Upper lobe of left lung (tissue), 6 donors: ENCODE measurements around the gene EVC2. TPM values are rescaled to one million over a fixed set of nuclear protein-coding genes. Genes with fewer than 3 reads are reported as not detected.

Source experiments
- ATAC-seq, 2 donors: fragments of 200-7000 bp; cut with Tn5 transposase; one replicate each; pipeline ENCODE4 v1.9.1; 2022; ENCODE audit warnings: mild to moderate bottlenecking in 2 of 2, moderate library complexity in 2 of 2; ENCODE audit not compliant: low FRiP score in 2 of 2
- DNase-seq, 2 donors: peaks; one replicate each; pipeline ENCODE4 v3.0.0-alpha.2; 2019 to 2020
- H3K27ac ChIP-seq, 4 donors: fragments of 200-600 bp; sonication (generic); one replicate each; pipeline ENCODE4 v1.5.1; 2016 to 2019
- H3K27me3 ChIP-seq, 4 donors: fragments of 200-600 bp; sonication (generic); one replicate each; pipeline ENCODE4 v1.5.1; 2017 to 2019
- H3K36me3 ChIP-seq, 4 donors: fragments of 200-600 bp; sonication (generic); one replicate each; pipeline ENCODE4 v1.5.1; 2016 to 2019
- H3K4me1 ChIP-seq, 4 donors: fragments of 200-600 bp; sonication (generic); one replicate each; pipeline ENCODE4 v1.5.1; 2018 to 2019
- H3K4me3 ChIP-seq, 4 donors: fragments of 200-600 bp; sonication (generic); one replicate each; pipeline ENCODE4 v1.5.1; 2017 to 2019; ENCODE audit warnings: mild to moderate bottlenecking in 2 of 4, moderate library complexity in 1 of 4
- H3K9me3 ChIP-seq, 4 donors: fragments of 200-600 bp; sonication (generic); one replicate each; pipeline ENCODE4 v1.5.1; 2018 to 2019
- CTCF ChIP-seq, 6 experiments: fragments of 450-650 bp in 4 of 6; fragments of 200-600 bp in 2 of 6; sonication (generic) in 2 of 6; IDR thresholded peaks; one replicate each; pipeline ENCODE4 v1.5.1; 2016 to 2019; ENCODE audit warnings: antibody characterized with exemption in 6 of 6
- EP300 ChIP-seq, 4 donors: sonication (generic); formaldehyde crosslinking; IDR thresholded peaks; one replicate each; pipeline ENCODE4 v1.5.1; 2017; ENCODE audit warnings: antibody characterized with exemption in 4 of 4, control low read depth in 2 of 4
- POLR2A ChIP-seq, 4 donors: fragments of 450-650 bp; IDR thresholded peaks; one replicate each; pipeline ENCODE4 v1.5.1; 2016 to 2017; ENCODE audit warnings: antibody characterized with exemption in 4 of 4, mild to moderate bottlenecking in 2 of 4
- POLR2AphosphoS5 ChIP-seq, 2 donors: sonication (generic); formaldehyde crosslinking; IDR thresholded peaks; one replicate each; pipeline ENCODE4 v1.5.1; 2017; ENCODE audit warnings: antibody characterized with exemption in 2 of 2
- WGBS, 2 donors: methylation state at CpG; one replicate each; pipeline ENCODE4 v1.1.5; 2017 to 2018; 5-methylcytosine and 5-hydroxymethylcytosine counted together
- total RNA-seq, 6 donors: library from RNA; depleted of rRNA in 4 of 6; stranded (reverse); fragments of >200 nt in 4 of 6; gene quantifications; one replicate each; pipeline versions ENCODE4 v1.1.0 to v1.2.1, GENCODE V29; 2016 to 2021
- donor health status: DM: no; HTN: no; CAD: no; lungs with moderate emphysema.
- donor health status: DM: no; HTN: yes; CAD: no; lungs with severe emphysema.

The EVC2 gene
- total RNA-seq, 6 donors from 2014 or later, result 3.2 to 26.2 (median 5.6) TPM

- Histone ChIP-seq H3K4me3 (no peak overlapping the region), H3K27me3 (no peaks in the 10 kb centered on the region), H3K4me1 (no peaks in the 10 kb centered on the region), H3K36me3 (peaks cover 0 to 37% (median 3%) of the 10 kb centered on the region in 4 donors), H3K9me3 (no peaks in the 10 kb centered on the region), H3K27ac (no peak overlapping the region)
- WGBS, 2 donors, result 87 to 89% methylated on average over 5 of the region's 5 CpGs
- no peak for ATAC-seq
- TF ChIP-seq POLR2AphosphoS5 (IDR thresholded peaks at IDR 0.05) (no peak), CTCF (IDR thresholded peaks at IDR 0.05) (no peak), POLR2A (IDR thresholded peaks at IDR 0.05) (no peak), EP300 (IDR thresholded peaks at IDR 0.05) (no peak)
- DNase-seq, result no peak
Observed at GRCh38 chr4:5746250-5746649, 37.9 kb upstream of the EVC2 start.

GRCh38 chr4:5742968-5743367, 34.6 kb upstream of the EVC2 start:
- Histone ChIP-seq H3K27me3 (no peaks in the 10 kb centered on the region), H3K4me1 (no peaks in the 10 kb centered on the region), H3K9me3 (no peaks in the 10 kb centered on the region), H3K4me3 (no peak overlapping the region), H3K27ac (no peak overlapping the region), H3K36me3 (peaks cover 0 to 24% (median 3%) of the 10 kb centered on the region in 4 donors)
- DNase-seq, result no peak
- no peak for ATAC-seq
- 83 to 88% methylated on average over 2 of the region's 2 CpGs for WGBS, 2 donors
- TF ChIP-seq POLR2A (IDR thresholded peaks at IDR 0.05) (no peak), EP300 (IDR thresholded peaks at IDR 0.05) (no peak), POLR2AphosphoS5 (IDR thresholded peaks at IDR 0.05) (no peak), CTCF (IDR thresholded peaks at IDR 0.05) (no peak)

GRCh38 chr4:5742388-5742787, 34.0 kb upstream of the EVC2 start:
- no peak overlapping the region for H3K4me3 ChIP-seq
- no peaks in the 10 kb centered on the region for H3K9me3 ChIP-seq
- TF ChIP-seq EP300 (IDR thresholded peaks at IDR 0.05), result no peak
- TF ChIP-seq POLR2AphosphoS5 (IDR thresholded peaks at IDR 0.05), result no peak
- no peak for TF ChIP-seq CTCF (IDR thresholded peaks at IDR 0.05)
- no peak for TF ChIP-seq POLR2A (IDR thresholded peaks at IDR 0.05)
- no peak for ATAC-seq
- H3K27ac ChIP-seq, result no peak overlapping the region
- no peak for DNase-seq
- H3K4me1 ChIP-seq, result no peaks in the 10 kb centered on the region
- 93 to 94% methylated on average over 2 of the region's 2 CpGs for WGBS, 2 donors
- H3K27me3 ChIP-seq, result no peaks in the 10 kb centered on the region
- H3K36me3 ChIP-seq, result peaks cover 0 to 24% (median 3%) of the 10 kb centered on the region in 4 donors

GRCh38 chr4:5738061-5738460, 29.7 kb upstream of the EVC2 start:
- no peak for ATAC-seq
- TF ChIP-seq EP300 (IDR thresholded peaks at IDR 0.05), result no peak
- TF ChIP-seq POLR2A (IDR thresholded peaks at IDR 0.05), result no peak
- no peak for TF ChIP-seq POLR2AphosphoS5 (IDR thresholded peaks at IDR 0.05)
- no peak for TF ChIP-seq CTCF (IDR thresholded peaks at IDR 0.05)
- Histone ChIP-seq H3K4me3 (no peak overlapping the region), H3K36me3 (peaks cover 0 to 23% (median 9%) of the 10 kb centered on the region in 4 donors), H3K27me3 (no peaks in the 10 kb centered on the region), H3K4me1 (no peaks in the 10 kb centered on the region), H3K9me3 (no peaks in the 10 kb centered on the region), H3K27ac (no peak overlapping the region)
- 96 to 97% methylated on average over 2 of the region's 2 CpGs for WGBS, 2 donors
- no peak for DNase-seq

GRCh38 chr4:5735463-5735862, 27.1 kb upstream of the EVC2 start:
- H3K27me3 ChIP-seq, result no peaks in the 10 kb centered on the region
- H3K9me3 ChIP-seq, result no peaks in the 10 kb centered on the region
- no peak overlapping the region for H3K4me3 ChIP-seq
- H3K36me3 ChIP-seq, result peaks cover 0 to 25% (median 12%) of the 10 kb centered on the region in 4 donors
- H3K4me1 ChIP-seq, result no peaks in the 10 kb centered on the region
- DNase-seq (no peak), ATAC-seq (no peak)
- TF ChIP-seq POLR2AphosphoS5 (IDR thresholded peaks at IDR 0.05) (no peak), EP300 (IDR thresholded peaks at IDR 0.05) (no peak), POLR2A (IDR thresholded peaks at IDR 0.05) (no peak), CTCF (IDR thresholded peaks at IDR 0.05) (no peak)
- no peak overlapping the region for H3K27ac ChIP-seq
- 81 to 100% methylated on average over 3 of the region's 3 CpGs for WGBS, 2 donors
